Liver (tissue), 2 donors: ENCODE results near the gene HOOK2.

ENCODE experiments used
- CTCF ChIP-seq: fragments of 150-350 bp; IDR thresholded peaks from 2 replicates; pipeline ENCODE4 v1.5.1; 2017; ENCODE audit warnings: improper control_type of control experiment, low read depth, low read length; ENCODE audit not compliant: missing input control
- ZBTB33 ChIP-seq: IDR thresholded peaks from 2 replicates; pipeline ENCODE4 v1.6.1; 2016; ENCODE audit warnings: antibody characterized with exemption
- donor health status: healthy.

GRCh38 chr19:12736995-12737834 lies 38.1 kb downstream of the HOOK2 start, which contains the start of gene GET3:
- TF ChIP-seq CTCF (no peak), ZBTB33 (no peak)
